Thyroid gland (tissue), 4 donors: Measurements from ENCODE around the gene POGZ.
"Not testable (repeated sequence)": the region's sequence is repeated elsewhere in the genome, so short reads cannot be mapped to it uniquely, and the experiment has no call there.

Experiments used
- POLR2A ChIP-seq, 2 donors: fragments of 450-650 bp; IDR thresholded peaks; one replicate each; pipeline ENCODE4 v1.6.1; 2017; ENCODE audit warnings: antibody characterized with exemption in 2 of 2, mild to moderate bottlenecking in 2 of 2, moderate library complexity in 1 of 2
- TF ChIP-seq, protein P1 (sequence below), 6 experiments: fragments of 200-600 bp in 3 of 6; fragments of 450-650 bp in 3 of 6; sonication (generic) in 3 of 6; IDR thresholded peaks; one replicate each; pipeline ENCODE4 v1.5.1; 2016 to 2019; ENCODE audit warnings: antibody characterized with exemption in 6 of 6, mild to moderate bottlenecking in 2 of 6, inconsistent platforms in 1 of 6, moderate library complexity in 1 of 6

DNA sequence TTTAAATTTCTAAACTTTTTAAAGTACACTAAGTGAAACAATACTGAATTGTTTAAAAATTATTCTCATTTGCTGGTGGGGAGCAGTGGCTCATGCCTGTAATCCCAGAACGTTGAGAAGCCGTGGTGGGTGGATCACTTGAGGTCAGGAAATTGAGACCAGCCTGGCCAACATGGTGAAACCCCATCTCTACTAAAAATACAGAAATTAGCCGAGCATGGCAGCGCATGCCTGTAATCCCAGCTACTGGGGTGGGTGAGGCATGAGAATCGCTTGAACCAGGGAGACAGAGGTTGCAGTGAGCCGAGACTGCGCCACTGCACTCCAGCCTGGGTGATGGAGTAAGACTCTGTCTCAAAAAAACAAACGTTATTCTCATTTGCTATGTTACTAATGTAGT, 21.9 kb downstream of the POGZ start:
- TF ChIP-seq, protein P1, sequence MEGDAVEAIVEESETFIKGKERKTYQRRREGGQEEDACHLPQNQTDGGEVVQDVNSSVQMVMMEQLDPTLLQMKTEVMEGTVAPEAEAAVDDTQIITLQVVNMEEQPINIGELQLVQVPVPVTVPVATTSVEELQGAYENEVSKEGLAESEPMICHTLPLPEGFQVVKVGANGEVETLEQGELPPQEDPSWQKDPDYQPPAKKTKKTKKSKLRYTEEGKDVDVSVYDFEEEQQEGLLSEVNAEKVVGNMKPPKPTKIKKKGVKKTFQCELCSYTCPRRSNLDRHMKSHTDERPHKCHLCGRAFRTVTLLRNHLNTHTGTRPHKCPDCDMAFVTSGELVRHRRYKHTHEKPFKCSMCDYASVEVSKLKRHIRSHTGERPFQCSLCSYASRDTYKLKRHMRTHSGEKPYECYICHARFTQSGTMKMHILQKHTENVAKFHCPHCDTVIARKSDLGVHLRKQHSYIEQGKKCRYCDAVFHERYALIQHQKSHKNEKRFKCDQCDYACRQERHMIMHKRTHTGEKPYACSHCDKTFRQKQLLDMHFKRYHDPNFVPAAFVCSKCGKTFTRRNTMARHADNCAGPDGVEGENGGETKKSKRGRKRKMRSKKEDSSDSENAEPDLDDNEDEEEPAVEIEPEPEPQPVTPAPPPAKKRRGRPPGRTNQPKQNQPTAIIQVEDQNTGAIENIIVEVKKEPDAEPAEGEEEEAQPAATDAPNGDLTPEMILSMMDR (IDR thresholded peaks at IDR 0.05) = not testable (repeated sequence)
- TF ChIP-seq POLR2A (IDR thresholded peaks at IDR 0.05) = not testable (repeated sequence)
